ENCODE data around the gene SMC3. TPM values are rescaled to one million over a fixed set of nuclear protein-coding genes. Genes with fewer than 3 reads are reported as not detected.
A peak's percentile ranks its signal among the peaks of the same experiment; 100 is the strongest.

Gene SMC3
- total and polyA plus RNA-seq, 4 donors, result 14.7 to 35.8 (median 26.2) TPM

- ATAC-seq (ENCODE audit: low FRiP score) (no peak), DNase-seq (no peak)
- H3K4me3 ChIP-seq (ENCODE audit: low read length in 2 of 2), result no peak overlapping the region
- H3K4me1 ChIP-seq (ENCODE audit: control insufficient read depth in 1 of 2, insufficient read depth in 2 of 2, low read length in 2 of 2), result peaks cover 4 to 6% of the 10 kb centered on the region in 2 donors
- no peaks in the 10 kb centered on the region for H3K27me3 ChIP-seq (ENCODE audit: control insufficient read depth in 1 of 2, insufficient read depth in 2 of 2, low read length in 1 of 2)
- no peaks in the 10 kb centered on the region for H3K36me3 ChIP-seq (ENCODE audit: control insufficient read depth in 1 of 2, insufficient read depth in 2 of 2, low read length in 1 of 2)
- intact Hi-C loops (cut with DNase I), result no loop called here
- H3K27ac ChIP-seq (ENCODE audit: low read depth in 1 of 2, low read length in 2 of 2), result no peak overlapping the region
- H3K9me3 ChIP-seq (ENCODE audit: control insufficient read depth, low read length), result no peaks in the 10 kb centered on the region
- 79 to 86% methylated on average over 3 of the region's 3 CpGs for WGBS, 2 donors
Measured at GRCh38 chr10:110647136-110647430, 79.6 kb downstream of the SMC3 start.

GRCh38 chr10:110648692-110649346 is 81.3 kb downstream of the SMC3 start:
- intact Hi-C loops (cut with DNase I), result no loop called here
- Histone ChIP-seq H3K4me1 (ENCODE audit: control insufficient read depth in 1 of 2, insufficient read depth in 2 of 2, low read length in 2 of 2) (peaks cover 4 to 6% of the 10 kb centered on the region in 2 donors), H3K27me3 (ENCODE audit: control insufficient read depth in 1 of 2, insufficient read depth in 2 of 2, low read length in 1 of 2) (no peaks in the 10 kb centered on the region), H3K27ac (ENCODE audit: low read depth in 1 of 2, low read length in 2 of 2) (no peak overlapping the region), H3K36me3 (ENCODE audit: control insufficient read depth in 1 of 2, insufficient read depth in 2 of 2, low read length in 1 of 2) (no peaks in the 10 kb centered on the region), H3K9me3 (ENCODE audit: control insufficient read depth, low read length) (no peaks in the 10 kb centered on the region), H3K4me3 (ENCODE audit: low read length in 2 of 2) (no peak overlapping the region)
- 92 to 96% methylated on average over 3 of the region's 3 CpGs for WGBS, 2 donors
- DNase-seq (no peak), ATAC-seq (ENCODE audit: low FRiP score) (no peak)

GRCh38 chr10:110649347-110650264 is 82.1 kb downstream of the SMC3 start:
- peaks cover 4 to 6% of the 10 kb centered on the region in 2 donors for H3K4me1 ChIP-seq (ENCODE audit: control insufficient read depth in 1 of 2, insufficient read depth in 2 of 2, low read length in 2 of 2)
- no peaks in the 10 kb centered on the region for H3K9me3 ChIP-seq (ENCODE audit: control insufficient read depth, low read length)
- H3K4me3 ChIP-seq (ENCODE audit: low read length in 2 of 2), result no peak overlapping the region
- 76 to 79% methylated on average over 6 of the region's 6 CpGs for WGBS, 2 donors
- DNase-seq, result no peak
- no peak for ATAC-seq (ENCODE audit: low FRiP score)
- intact Hi-C loops (cut with DNase I), result no loop called here
- H3K27me3 ChIP-seq (ENCODE audit: control insufficient read depth in 1 of 2, insufficient read depth in 2 of 2, low read length in 1 of 2), result no peaks in the 10 kb centered on the region
- H3K36me3 ChIP-seq (ENCODE audit: control insufficient read depth in 1 of 2, insufficient read depth in 2 of 2, low read length in 1 of 2), result no peaks in the 10 kb centered on the region
- no peak overlapping the region for H3K27ac ChIP-seq (ENCODE audit: low read depth in 1 of 2, low read length in 2 of 2)

GRCh38 chr10:110650265-110650668 is 82.8 kb downstream of the SMC3 start:
- Histone ChIP-seq H3K4me3 (ENCODE audit: low read length in 2 of 2) (no peak overlapping the region), H3K9me3 (ENCODE audit: control insufficient read depth, low read length) (no peaks in the 10 kb centered on the region), H3K27me3 (ENCODE audit: control insufficient read depth in 1 of 2, insufficient read depth in 2 of 2, low read length in 1 of 2) (no peaks in the 10 kb centered on the region), H3K4me1 (ENCODE audit: control insufficient read depth in 1 of 2, insufficient read depth in 2 of 2, low read length in 2 of 2) (peaks cover 4 to 6% of the 10 kb centered on the region in 2 donors), H3K36me3 (ENCODE audit: control insufficient read depth in 1 of 2, insufficient read depth in 2 of 2, low read length in 1 of 2) (no peaks in the 10 kb centered on the region), H3K27ac (ENCODE audit: low read depth in 1 of 2, low read length in 2 of 2) (peak overlapping the region in 1 of 2 donors; percentile 77)
- intact Hi-C loops (cut with DNase I), result no loop called here
- DNase-seq (no peak), ATAC-seq (ENCODE audit: low FRiP score) (no peak)
- 88 to 93% methylated on average over 1 of the region's 1 CpG for WGBS, 2 donors

GRCh38 chr10:110651044-110651958 is 83.8 kb downstream of the SMC3 start:
- H3K36me3 ChIP-seq (ENCODE audit: control insufficient read depth in 1 of 2, insufficient read depth in 2 of 2, low read length in 1 of 2), result no peaks in the 10 kb centered on the region
- ATAC-seq (ENCODE audit: low FRiP score) (peak; percentile 65), DNase-seq (peak in 1 of 2 donors; percentile 72)
- 14 to 23% methylated on average over 12 of the region's 12 CpGs for WGBS, 2 donors
- H3K27ac ChIP-seq (ENCODE audit: low read depth in 1 of 2, low read length in 2 of 2), result peak overlapping the region in 1 of 2 donors; percentile 34
- intact Hi-C loops (cut with DNase I), result no loop called here
- H3K27me3 ChIP-seq (ENCODE audit: control insufficient read depth in 1 of 2, insufficient read depth in 2 of 2, low read length in 1 of 2), result no peaks in the 10 kb centered on the region
- H3K4me1 ChIP-seq (ENCODE audit: control insufficient read depth in 1 of 2, insufficient read depth in 2 of 2, low read length in 2 of 2), result peaks cover 4 to 6% of the 10 kb centered on the region in 2 donors
- H3K9me3 ChIP-seq (ENCODE audit: control insufficient read depth, low read length), result no peaks in the 10 kb centered on the region
- no peak overlapping the region for H3K4me3 ChIP-seq (ENCODE audit: low read length in 2 of 2)

GRCh38 chr10:110652475-110653118 is 85.1 kb downstream of the SMC3 start:
- WGBS, 2 donors, result 89% methylated on average over 6 of the region's 6 CpGs

More at GRCh38 chr10:110652475-110653118, 85.1 kb downstream of the SMC3 start:
- no peaks in the 10 kb centered on the region for H3K36me3 ChIP-seq (ENCODE audit: control insufficient read depth in 1 of 2, insufficient read depth in 2 of 2, low read length in 1 of 2)
- H3K4me1 ChIP-seq (ENCODE audit: control insufficient read depth in 1 of 2, insufficient read depth in 2 of 2, low read length in 2 of 2), result peaks cover 4 to 6% of the 10 kb centered on the region in 2 donors
- intact Hi-C loops (cut with DNase I), result no loop called here
- no peaks in the 10 kb centered on the region for H3K27me3 ChIP-seq (ENCODE audit: control insufficient read depth in 1 of 2, insufficient read depth in 2 of 2, low read length in 1 of 2)
- DNase-seq, result no peak
- H3K27ac ChIP-seq (ENCODE audit: low read depth in 1 of 2, low read length in 2 of 2), result peak overlapping the region; percentile 28 to 73
- H3K9me3 ChIP-seq (ENCODE audit: control insufficient read depth, low read length), result no peaks in the 10 kb centered on the region
- H3K4me3 ChIP-seq (ENCODE audit: low read length in 2 of 2), result no peak overlapping the region
- ATAC-seq (ENCODE audit: low FRiP score), result no peak

Measured in aorta (tissue), 5 donors.